A549 (cell line): ENCODE data around the gene LMTK2.

Experiments used
- CTCF ChIP-seq: fragments of >200 bp; sonication (Bioruptor Twin); formaldehyde crosslinking; IDR thresholded peaks from 3 replicates; pipeline ENCODE4 v1.5.1; 2016
- GATA3 ChIP-seq: IDR thresholded peaks from 2 replicates; pipeline ENCODE4 v1.6.1; 2012; ENCODE audit warnings: borderline replicate concordance
- POLR2A ChIP-seq: IDR thresholded peaks from 2 replicates; pipeline ENCODE4 v1.6.1; 2012; ENCODE audit warnings: mild to moderate bottlenecking, low read length
- RFX5 ChIP-seq: fragments of 450-650 bp; IDR thresholded peaks from 2 replicates; pipeline ENCODE4 v1.7.1; 2014; ENCODE audit warnings: antibody characterized with exemption, mild to moderate bottlenecking, moderate library complexity
- RNF2 ChIP-seq: fragments of 200-600 bp; sonication (generic); IDR thresholded peaks from 2 replicates; pipeline ENCODE4 v1.6.1; 2016; ENCODE audit warnings: low read depth, mild to moderate bottlenecking, antibody characterized with exemption, moderate library complexity, borderline replicate concordance

GRCh38 chr7:98221611-98222532 lies 115.2 kb downstream of the LMTK2 start:
- TF ChIP-seq GATA3 (no peak), CTCF (no peak), RNF2 (no peak), RFX5 (no peak), POLR2A (no peak)
